GM12801 (cell line): ENCODE results near the gene NXNL2.

Experiments used
- CTCF ChIP-seq: IDR thresholded peaks from one replicate; pipeline ENCODE4 v1.5.1; 2011; ENCODE audit warnings: control low read depth; ENCODE audit not compliant: insufficient read length; ENCODE audit errors: extremely low read depth

NXNL2 gene

GRCh38 chr9:88593537-88594185 lies 58.7 kb downstream of the NXNL2 start:
- no peak for TF ChIP-seq CTCF
